C4-2B (cell line): Measurements from ENCODE around the gene B4GALT4.

Experiments
- CTCF ChIP-seq: fragments of 450-650 bp; conservative IDR thresholded peaks from 2 replicates; pipeline ENCODE4 v1.5.1; 2017; ENCODE audit warnings: mild to moderate bottlenecking
- ZFX ChIP-seq: fragments of 450-650 bp; IDR thresholded peaks from 2 replicates; pipeline ENCODE4 v1.6.1; 2017

GRCh38 chr3:119240591-119241434, at the start of gene B4GALT4:
- TF ChIP-seq CTCF (no peak), ZFX (peak; percentile 96)
